DMS153 treated with DMSO at 0.1 percent for 48 hours (cell line): ENCODE measurements around the gene COX7A2L.

Experiments used
- DNase-seq: peaks from one replicate; lab custom pipeline; 2025; ENCODE audit not compliant: unreplicated experiment; lab: John Stamatoyannopoulos, UW

The COX7A2L gene

GRCh38 chr2:42321452-42322064 lies 39.5 kb downstream of the COX7A2L start:
- no peak for DNase-seq

- DNase-seq = no peak
Measured at GRCh38 chr2:42319265-42319664, 41.8 kb downstream of the COX7A2L start.

- no peak for DNase-seq
Measured at GRCh38 chr2:42317945-42318344, 43.1 kb downstream of the COX7A2L start.

GRCh38 chr2:42317486-42317885 lies 43.5 kb downstream of the COX7A2L start:
- DNase-seq = no peak

- no peak for DNase-seq
Measured at GRCh38 chr2:42316910-42317309, 44.1 kb downstream of the COX7A2L start.

GRCh38 chr2:42315844-42316470 lies 45.1 kb downstream of the COX7A2L start:
- DNase-seq = no peak

GRCh38 chr2:42314892-42315468 lies 46.0 kb downstream of the COX7A2L start:
- no peak for DNase-seq

GRCh38 chr2:42312106-42312505 lies 48.9 kb downstream of the COX7A2L start:
- DNase-seq = no peak

GRCh38 chr2:42310007-42310515 lies 51.0 kb downstream of the COX7A2L start:
- no peak for DNase-seq

GRCh38 chr2:42309366-42309765 lies 51.7 kb downstream of the COX7A2L start:
- DNase-seq = no peak

GRCh38 chr2:42307180-42307579 lies 53.8 kb downstream of the COX7A2L start:
- no peak for DNase-seq

- no peak for DNase-seq
Measured at GRCh38 chr2:42304059-42304713, 56.8 kb downstream of the COX7A2L start.

- no peak for DNase-seq
Measured at GRCh38 chr2:42303252-42303651, 57.8 kb downstream of the COX7A2L start.

- no peak for DNase-seq
Measured at GRCh38 chr2:42300527-42300926, 60.5 kb downstream of the COX7A2L start.
